ENCODE results near the gene SLC13A2. TPM values are rescaled to one million over a fixed set of nuclear protein-coding genes. Genes with fewer than 3 reads are reported as not detected.

The SLC13A2 gene
- total RNA-seq, 2 experiments from 2014 or later: not detected

DNA sequence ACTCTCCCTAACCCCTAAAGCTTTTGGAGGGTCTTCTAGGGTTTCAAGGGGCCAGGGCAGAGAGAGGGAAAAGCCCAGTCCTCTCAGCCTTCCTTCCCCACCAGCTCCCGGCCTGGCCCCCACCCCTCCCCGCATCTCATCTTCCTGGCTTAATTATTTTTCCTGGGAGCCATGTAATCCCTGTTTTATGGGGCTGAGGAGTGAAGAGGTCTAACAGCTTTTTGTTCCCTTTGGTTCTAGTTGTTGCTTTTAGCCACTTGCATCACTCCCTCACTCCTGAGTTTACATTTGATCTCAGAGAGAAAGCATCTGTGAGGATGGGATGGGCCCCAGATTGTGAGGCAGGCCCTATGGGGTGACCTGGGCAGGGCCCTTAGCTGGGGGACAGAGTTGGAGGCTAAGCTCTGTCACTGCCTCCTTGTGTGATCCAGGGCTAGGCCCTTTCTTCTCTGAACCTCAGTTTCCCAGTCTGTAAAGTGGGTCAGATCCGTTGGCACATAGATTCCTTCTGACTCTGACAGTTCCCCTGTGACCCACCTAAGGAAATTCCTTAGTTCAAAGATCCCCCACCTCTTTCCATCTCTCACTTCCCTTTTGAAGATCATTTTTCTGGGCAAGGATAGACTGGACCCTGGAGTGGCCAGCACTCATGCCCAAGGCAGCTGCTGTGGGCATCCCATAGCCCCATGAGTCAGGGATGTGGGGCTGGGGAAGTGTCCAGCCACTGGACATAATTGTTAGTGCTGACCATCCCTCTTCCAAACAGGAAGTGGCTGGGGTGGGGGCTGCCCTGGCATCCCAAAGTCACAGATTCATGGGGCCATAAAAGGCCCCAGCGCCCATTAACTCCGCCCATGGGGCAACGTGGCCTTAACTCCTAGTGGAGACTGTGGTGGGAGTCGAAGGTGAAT, 58.9 kb downstream of the SLC13A2 start:
- no peaks in the 10 kb centered on the region for H3K9me3 Mint-ChIP-seq
- no peaks in the 10 kb centered on the region for H3K36me3 Mint-ChIP-seq (ENCODE audit: low read depth)
- ATAC-seq (no peak), DNase-seq (no peak)
- intact Hi-C loops (cut with micrococcal nuclease): no loop called here
- no peak overlapping the region for H3K4me3 Mint-ChIP-seq
- H3K4me1 Mint-ChIP-seq (ENCODE audit: low read depth): no peaks in the 10 kb centered on the region
- ChIA-PET CTCF (interaction anchor here (1.3 to 2.0 kb wide), 3 partner anchors 8 to 116 kb away, joined by 4 to 7 read pairs (median 6); no protein-coding TSS in a partner anchor), POLR2A (no interaction called here)
- TF ChIP-seq, protein P1, sequence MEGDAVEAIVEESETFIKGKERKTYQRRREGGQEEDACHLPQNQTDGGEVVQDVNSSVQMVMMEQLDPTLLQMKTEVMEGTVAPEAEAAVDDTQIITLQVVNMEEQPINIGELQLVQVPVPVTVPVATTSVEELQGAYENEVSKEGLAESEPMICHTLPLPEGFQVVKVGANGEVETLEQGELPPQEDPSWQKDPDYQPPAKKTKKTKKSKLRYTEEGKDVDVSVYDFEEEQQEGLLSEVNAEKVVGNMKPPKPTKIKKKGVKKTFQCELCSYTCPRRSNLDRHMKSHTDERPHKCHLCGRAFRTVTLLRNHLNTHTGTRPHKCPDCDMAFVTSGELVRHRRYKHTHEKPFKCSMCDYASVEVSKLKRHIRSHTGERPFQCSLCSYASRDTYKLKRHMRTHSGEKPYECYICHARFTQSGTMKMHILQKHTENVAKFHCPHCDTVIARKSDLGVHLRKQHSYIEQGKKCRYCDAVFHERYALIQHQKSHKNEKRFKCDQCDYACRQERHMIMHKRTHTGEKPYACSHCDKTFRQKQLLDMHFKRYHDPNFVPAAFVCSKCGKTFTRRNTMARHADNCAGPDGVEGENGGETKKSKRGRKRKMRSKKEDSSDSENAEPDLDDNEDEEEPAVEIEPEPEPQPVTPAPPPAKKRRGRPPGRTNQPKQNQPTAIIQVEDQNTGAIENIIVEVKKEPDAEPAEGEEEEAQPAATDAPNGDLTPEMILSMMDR (IDR thresholded peaks at IDR 0.05): no peak
- H3K27ac Mint-ChIP-seq: no peak overlapping the region
- no peaks in the 10 kb centered on the region for H3K27me3 Mint-ChIP-seq

DNA sequence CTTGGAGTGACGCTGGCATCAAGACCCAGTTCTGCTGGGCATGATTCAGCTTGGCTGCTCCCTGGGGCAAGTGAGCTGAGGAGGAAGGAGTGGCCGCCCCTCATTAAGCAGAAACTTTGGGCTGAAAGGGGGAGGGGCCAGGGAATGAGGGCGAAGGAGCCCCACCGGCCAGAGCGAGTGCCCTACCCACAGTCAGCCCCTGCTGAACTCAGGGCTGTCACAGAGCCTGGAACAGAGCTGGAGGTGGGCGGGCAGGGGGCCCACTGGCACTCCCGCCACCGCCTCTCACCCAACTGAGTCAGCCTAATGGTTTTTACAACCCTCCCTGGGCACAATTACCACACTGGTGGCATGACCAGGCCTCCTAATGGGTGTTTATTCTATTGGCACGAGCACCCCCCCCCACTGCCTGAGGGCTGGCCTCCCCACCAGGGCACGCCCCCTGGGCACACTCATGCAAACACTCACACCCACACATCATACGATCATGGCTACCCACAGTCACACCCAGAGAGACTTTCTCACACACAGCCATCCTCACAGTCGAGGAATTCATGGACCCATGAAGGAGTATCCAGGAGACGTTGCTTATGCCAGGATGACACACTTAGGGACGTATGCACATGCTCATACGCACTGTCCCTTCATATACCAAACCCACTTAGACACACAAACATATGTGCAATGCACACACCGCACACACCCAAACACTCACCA, 59.8 kb downstream of the SLC13A2 start:
- H3K27me3 Mint-ChIP-seq: no peaks in the 10 kb centered on the region
- ATAC-seq (no peak), DNase-seq (no peak)
- H3K4me1 Mint-ChIP-seq (ENCODE audit: low read depth): no peaks in the 10 kb centered on the region
- TF ChIP-seq, protein P1 (IDR thresholded peaks at IDR 0.05): no peak
- ChIA-PET POLR2A (no interaction called here), CTCF (no interaction called here)
- intact Hi-C loops (cut with micrococcal nuclease): no loop called here
- H3K27ac Mint-ChIP-seq: no peak overlapping the region
- H3K36me3 Mint-ChIP-seq (ENCODE audit: low read depth): no peaks in the 10 kb centered on the region
- H3K9me3 Mint-ChIP-seq: no peaks in the 10 kb centered on the region
- H3K4me3 Mint-ChIP-seq: no peak overlapping the region

DNA sequence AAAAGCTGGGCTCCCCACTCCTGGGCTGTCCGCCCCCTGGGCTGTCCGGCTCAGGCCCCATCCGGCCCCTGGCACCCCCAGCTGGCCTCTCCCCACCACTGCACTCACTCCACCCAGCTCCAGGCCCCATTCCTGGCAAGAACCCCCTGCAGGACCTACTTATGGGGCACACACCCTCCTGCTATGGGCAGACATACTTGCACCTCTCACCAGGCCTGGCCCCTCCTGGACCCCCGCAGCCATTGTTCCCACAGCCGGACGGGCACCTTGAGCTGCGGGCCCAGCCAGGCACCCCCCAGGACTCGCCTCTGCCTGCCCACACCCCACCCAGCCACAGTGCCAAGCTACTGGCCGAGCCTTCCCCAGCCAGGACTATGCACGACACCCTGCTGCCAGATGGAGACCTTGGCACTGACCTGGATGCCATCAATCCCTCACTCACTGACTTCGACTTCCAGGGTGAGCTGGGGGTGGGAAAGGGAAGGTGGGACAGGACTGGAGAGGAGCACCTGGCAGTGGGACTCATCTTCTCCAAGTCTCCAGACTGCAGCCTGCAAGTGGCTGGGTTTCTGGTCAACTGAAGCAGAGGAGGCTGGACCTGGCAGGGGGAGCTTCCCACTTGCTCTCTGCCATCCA, 61.4 kb downstream of the SLC13A2 start:
- Mint-ChIP-seq H3K27me3 (no peaks in the 10 kb centered on the region), H3K4me3 (no peak overlapping the region), H3K27ac (no peak overlapping the region), H3K4me1 (ENCODE audit: low read depth) (no peaks in the 10 kb centered on the region), H3K36me3 (ENCODE audit: low read depth) (no peaks in the 10 kb centered on the region), H3K9me3 (no peaks in the 10 kb centered on the region)
- TF ChIP-seq, protein P1 (IDR thresholded peaks at IDR 0.05): no peak
- DNase-seq (no peak), ATAC-seq (no peak)
- intact Hi-C loops (cut with micrococcal nuclease): no loop called here
- POLR2A ChIA-PET: no interaction called here
- CTCF ChIA-PET: interaction anchor here (1.6 to 2.4 kb wide), 2 partner anchors 13 to 39 kb away, joined by 6 to 10 read pairs; no protein-coding TSS in a partner anchor

DNA sequence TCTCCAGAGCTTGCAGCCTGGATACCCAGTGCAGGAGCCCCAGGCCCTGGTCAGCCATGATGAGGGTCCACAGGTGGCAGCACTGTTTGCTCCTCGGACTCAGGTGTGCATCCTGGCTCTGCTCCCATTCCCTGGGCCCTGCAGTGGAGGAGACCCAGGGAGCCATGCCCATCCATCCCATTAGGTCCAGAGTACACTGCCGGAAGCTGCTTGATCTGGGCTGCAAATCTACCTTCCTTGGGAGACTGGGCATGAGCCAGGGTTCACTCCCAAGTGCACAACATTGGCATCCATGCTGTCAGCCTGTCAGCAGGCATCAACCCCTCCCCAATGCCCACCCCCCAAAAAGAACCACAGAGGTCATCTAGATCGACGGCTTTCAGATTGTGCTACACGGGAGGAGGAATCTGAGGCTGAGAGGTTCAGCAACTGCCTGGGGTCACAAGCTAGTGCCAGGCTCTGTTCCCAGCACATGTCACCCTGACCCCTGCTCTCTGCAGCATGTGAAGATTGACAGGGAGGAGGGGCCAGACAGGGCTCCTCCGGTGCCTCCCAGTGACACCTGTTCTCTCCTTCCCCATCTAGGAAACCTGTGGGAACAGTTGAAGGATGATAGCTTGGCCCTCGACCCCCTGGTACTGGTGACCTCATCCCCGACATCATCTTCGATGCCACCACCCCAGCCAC, 63.2 kb downstream of the SLC13A2 start:
- H3K27me3 Mint-ChIP-seq: no peaks in the 10 kb centered on the region
- no peaks in the 10 kb centered on the region for H3K9me3 Mint-ChIP-seq
- H3K27ac Mint-ChIP-seq: no peak overlapping the region
- ChIA-PET CTCF (interaction anchor here (1.1 to 2.4 kb wide), 4 partner anchors 11 to 41 kb away, joined by 3 to 10 read pairs (median 8); no protein-coding TSS in a partner anchor), POLR2A (interaction anchor here (0.6 to 2.7 kb wide), 3 partner anchors 11 to 153 kb away, joined by 3 to 8 read pairs (median 7); no protein-coding TSS in a partner anchor)
- no peak for ATAC-seq
- intact Hi-C loops (cut with micrococcal nuclease): no loop called here
- no peak overlapping the region for H3K4me3 Mint-ChIP-seq
- TF ChIP-seq, protein P1 (IDR thresholded peaks at IDR 0.05): no peak
- no peaks in the 10 kb centered on the region for H3K36me3 Mint-ChIP-seq (ENCODE audit: low read depth)
- no peak for DNase-seq
- no peaks in the 10 kb centered on the region for H3K4me1 Mint-ChIP-seq (ENCODE audit: low read depth)
